ENCODE measurements around the gene ADAD1. TPM values are rescaled to one million over a fixed set of nuclear protein-coding genes. Genes with fewer than 3 reads are reported as not detected.

ADAD1 gene
- total RNA-seq, 2 donors from 2014 or later: not detected

GRCh38 chr4:122469457-122469856, 90.6 kb downstream of the ADAD1 start:
- Histone ChIP-seq H3K27me3 (no peaks in the 10 kb centered on the region), H3K27ac (no peak overlapping the region), H3K9me3 (no peaks in the 10 kb centered on the region), H3K36me3 (replicated peaks in 1 of 2; ENCODE audit: insufficient read depth in 1 of 2, low read depth in 2 of 2) (no peaks in the 10 kb centered on the region), H3K4me1 (no peaks in the 10 kb centered on the region), H3K4me3 (no peak overlapping the region)
- DNase-seq (no peak), ATAC-seq (no peak)
- TF ChIP-seq CTCF (IDR thresholded peaks at IDR 0.05): no peak
- TF ChIP-seq POLR2A (IDR thresholded peaks at IDR 0.05): no peak
- 65 to 79% methylated on average over 1 of the region's 1 CpG for WGBS, 2 donors
- intact Hi-C loops (cut with DNase I): no loop called here

GRCh38 chr4:122475233-122475632, 96.4 kb downstream of the ADAD1 start:
- Histone ChIP-seq H3K4me3 (no peak overlapping the region), H3K4me1 (no peaks in the 10 kb centered on the region), H3K27ac (no peak overlapping the region), H3K36me3 (replicated peaks in 1 of 2; ENCODE audit: insufficient read depth in 1 of 2, low read depth in 2 of 2) (no peaks in the 10 kb centered on the region), H3K27me3 (no peaks in the 10 kb centered on the region), H3K9me3 (no peaks in the 10 kb centered on the region)
- intact Hi-C loops (cut with DNase I): no loop called here
- TF ChIP-seq POLR2A (IDR thresholded peaks at IDR 0.05) (no peak), CTCF (IDR thresholded peaks at IDR 0.05) (no peak)
- WGBS, 2 donors: 60 to 71% methylated on average over 3 of the region's 3 CpGs
- ATAC-seq (no peak), DNase-seq (no peak)

GRCh38 chr4:122476126-122476525, 97.3 kb downstream of the ADAD1 start:
- no peak for ATAC-seq

GRCh38 chr4:122476745-122477144, 97.9 kb downstream of the ADAD1 start:
- ATAC-seq (no peak), DNase-seq (no peak)
- Histone ChIP-seq H3K27ac (no peak overlapping the region), H3K36me3 (replicated peaks in 1 of 2; ENCODE audit: insufficient read depth in 1 of 2, low read depth in 2 of 2) (no peaks in the 10 kb centered on the region), H3K4me1 (no peaks in the 10 kb centered on the region), H3K4me3 (no peak overlapping the region), H3K27me3 (no peaks in the 10 kb centered on the region), H3K9me3 (no peaks in the 10 kb centered on the region)
- 50 to 67% methylated on average over 1 of the region's 1 CpG for WGBS, 2 donors
- TF ChIP-seq CTCF (IDR thresholded peaks at IDR 0.05) (no peak), POLR2A (IDR thresholded peaks at IDR 0.05) (no peak)
- intact Hi-C loops (cut with DNase I): no loop called here

More at GRCh38 chr4:122476126-122476525, 97.3 kb downstream of the ADAD1 start:
- Histone ChIP-seq H3K27me3 (no peaks in the 10 kb centered on the region), H3K4me1 (no peaks in the 10 kb centered on the region), H3K4me3 (no peak overlapping the region), H3K9me3 (no peaks in the 10 kb centered on the region), H3K36me3 (replicated peaks in 1 of 2; ENCODE audit: insufficient read depth in 1 of 2, low read depth in 2 of 2) (no peaks in the 10 kb centered on the region), H3K27ac (no peak overlapping the region)
- intact Hi-C loops (cut with DNase I): no loop called here
- 38 to 40% methylated on average over 1 of the region's 1 CpG for WGBS, 2 donors
- TF ChIP-seq POLR2A (IDR thresholded peaks at IDR 0.05): no peak
- DNase-seq: no peak

Other genes starting within 250 kb of the ADAD1 start
- gene BLTP1, start 226.7 kb upstream of the ADAD1 start, total RNA-seq: 10 to 100 TPM; 46.8 to 74.7 TPM
- gene IL2, start 77.7 kb downstream of the ADAD1 start, total RNA-seq: not detected
- gene IL21, start 242.1 kb downstream of the ADAD1 start, total RNA-seq: not detected

Data from body of pancreas (tissue), 4 donors.